Tibial nerve (tissue), 4 donors: ENCODE measurements around the gene DPYSL4. TPM values are rescaled to one million over a fixed set of nuclear protein-coding genes. Genes with fewer than 3 reads are reported as not detected.

Source experiments
- DNase-seq, 2 donors: peaks; one replicate each; pipeline ENCODE4 v3.0.0-alpha.2; 2019; ENCODE audit warnings: low spot score in 2 of 2
- H3K27ac ChIP-seq, 4 donors: fragments of 200-600 bp; sonication (generic) in 3 of 4; one replicate each; pipeline ENCODE4 v1.5.1; 2017 to 2019; ENCODE audit warnings: mild to moderate bottlenecking in 1 of 4
- H3K27me3 ChIP-seq, 2 donors: fragments of 200-600 bp; sonication (generic) in 1 of 2; one replicate each; pipeline versions ENCODE4 v1.5.1 to v1.6.0; 2017 to 2019
- H3K36me3 ChIP-seq, 3 donors: fragments of 200-600 bp; sonication (generic); one replicate each; pipeline ENCODE4 v1.5.1; 2018 to 2019
- H3K4me1 ChIP-seq, 4 donors: fragments of 200-600 bp; sonication (generic) in 3 of 4; one replicate each; pipeline ENCODE4 v1.5.1; 2017 to 2019
- H3K4me3 ChIP-seq, 4 donors: fragments of 200-600 bp; sonication (generic) in 3 of 4; one replicate each; pipeline ENCODE4 v1.5.1; 2017 to 2019; ENCODE audit warnings: mild to moderate bottlenecking in 1 of 4, moderate library complexity in 1 of 4
- H3K9me3 ChIP-seq, 4 donors: fragments of 200-600 bp; sonication (generic) in 3 of 4; one replicate each; pipeline ENCODE4 v1.5.1; 2017 to 2019
- EP300 ChIP-seq, 2 donors: sonication (generic); formaldehyde crosslinking; IDR thresholded peaks; one replicate each; pipeline ENCODE4 v1.6.1; 2017; ENCODE audit warnings: antibody characterized with exemption in 2 of 2, mild to moderate bottlenecking in 1 of 2
- POLR2A ChIP-seq, 2 donors: fragments of 450-650 bp; IDR thresholded peaks; one replicate each; pipeline ENCODE4 v1.6.1; 2017; ENCODE audit warnings: antibody characterized with exemption in 2 of 2, mild to moderate bottlenecking in 2 of 2, moderate library complexity in 2 of 2
- WGBS, 2 donors: methylation state at CpG; one replicate each; pipeline ENCODE4 v1.1.5; 2018; 5-methylcytosine and 5-hydroxymethylcytosine counted together
- total RNA-seq, 4 donors: library from RNA; depleted of rRNA; stranded (reverse); fragments of >200 nt; gene quantifications; one replicate each; pipeline ENCODE4 v1.1.0, GENCODE V29; 2016
- TF ChIP-seq, protein P1 (sequence below), 5 experiments: fragments of 200-600 bp in 3 of 5; fragments of 450-650 bp in 2 of 5; sonication (generic) in 3 of 5; IDR thresholded peaks; one replicate each; pipeline ENCODE4 v1.5.1; 2016 to 2019; ENCODE audit warnings: antibody characterized with exemption in 5 of 5, mild to moderate bottlenecking in 3 of 5, moderate library complexity in 2 of 5

DPYSL4 gene
- total RNA-seq, 4 donors from 2014 or later = 0.21 to 3.1 (median 1.4) TPM

DNA sequence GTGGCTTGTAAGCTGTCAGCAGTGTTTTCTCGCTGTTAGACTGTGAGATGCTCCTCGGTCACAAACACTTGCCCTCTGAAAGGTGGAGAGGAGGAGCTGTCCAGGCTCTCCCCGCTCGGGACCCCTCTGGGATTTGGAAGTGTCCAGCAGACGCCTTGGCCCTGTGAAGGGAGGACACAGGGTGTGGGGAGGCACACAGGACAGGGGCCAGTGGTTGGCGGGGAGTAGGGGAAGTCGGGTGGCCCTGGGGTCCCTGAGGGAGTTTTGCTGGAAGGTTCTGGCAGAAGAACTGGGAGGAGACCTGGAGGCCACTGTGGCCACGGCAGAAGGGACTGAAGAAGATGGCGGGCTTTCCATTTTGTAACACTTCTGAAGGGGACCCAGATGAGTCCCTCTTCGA, 47.2 kb upstream of the DPYSL4 start:
- DNase-seq = no peak
- no peak overlapping the region for H3K27ac ChIP-seq
- no peaks in the 10 kb centered on the region for H3K9me3 ChIP-seq
- peaks cover 0 to 22% of the 10 kb centered on the region in 2 donors for H3K27me3 ChIP-seq
- no peak overlapping the region for H3K4me3 ChIP-seq
- H3K4me1 ChIP-seq = peaks cover 0 to 11% (median 0%) of the 10 kb centered on the region in 4 donors
- 69 to 74% methylated on average over 10 of the region's 10 CpGs for whole genome bisulfite sequencing, 2 donors
- TF ChIP-seq EP300 (IDR thresholded peaks at IDR 0.05) (no peak), POLR2A (IDR thresholded peaks at IDR 0.05) (no peak)
- TF ChIP-seq, protein P1, sequence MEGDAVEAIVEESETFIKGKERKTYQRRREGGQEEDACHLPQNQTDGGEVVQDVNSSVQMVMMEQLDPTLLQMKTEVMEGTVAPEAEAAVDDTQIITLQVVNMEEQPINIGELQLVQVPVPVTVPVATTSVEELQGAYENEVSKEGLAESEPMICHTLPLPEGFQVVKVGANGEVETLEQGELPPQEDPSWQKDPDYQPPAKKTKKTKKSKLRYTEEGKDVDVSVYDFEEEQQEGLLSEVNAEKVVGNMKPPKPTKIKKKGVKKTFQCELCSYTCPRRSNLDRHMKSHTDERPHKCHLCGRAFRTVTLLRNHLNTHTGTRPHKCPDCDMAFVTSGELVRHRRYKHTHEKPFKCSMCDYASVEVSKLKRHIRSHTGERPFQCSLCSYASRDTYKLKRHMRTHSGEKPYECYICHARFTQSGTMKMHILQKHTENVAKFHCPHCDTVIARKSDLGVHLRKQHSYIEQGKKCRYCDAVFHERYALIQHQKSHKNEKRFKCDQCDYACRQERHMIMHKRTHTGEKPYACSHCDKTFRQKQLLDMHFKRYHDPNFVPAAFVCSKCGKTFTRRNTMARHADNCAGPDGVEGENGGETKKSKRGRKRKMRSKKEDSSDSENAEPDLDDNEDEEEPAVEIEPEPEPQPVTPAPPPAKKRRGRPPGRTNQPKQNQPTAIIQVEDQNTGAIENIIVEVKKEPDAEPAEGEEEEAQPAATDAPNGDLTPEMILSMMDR (IDR thresholded peaks at IDR 0.05) = no peak
- peaks cover 0 to 20% (median 0%) of the 10 kb centered on the region in 3 donors for H3K36me3 ChIP-seq

DNA sequence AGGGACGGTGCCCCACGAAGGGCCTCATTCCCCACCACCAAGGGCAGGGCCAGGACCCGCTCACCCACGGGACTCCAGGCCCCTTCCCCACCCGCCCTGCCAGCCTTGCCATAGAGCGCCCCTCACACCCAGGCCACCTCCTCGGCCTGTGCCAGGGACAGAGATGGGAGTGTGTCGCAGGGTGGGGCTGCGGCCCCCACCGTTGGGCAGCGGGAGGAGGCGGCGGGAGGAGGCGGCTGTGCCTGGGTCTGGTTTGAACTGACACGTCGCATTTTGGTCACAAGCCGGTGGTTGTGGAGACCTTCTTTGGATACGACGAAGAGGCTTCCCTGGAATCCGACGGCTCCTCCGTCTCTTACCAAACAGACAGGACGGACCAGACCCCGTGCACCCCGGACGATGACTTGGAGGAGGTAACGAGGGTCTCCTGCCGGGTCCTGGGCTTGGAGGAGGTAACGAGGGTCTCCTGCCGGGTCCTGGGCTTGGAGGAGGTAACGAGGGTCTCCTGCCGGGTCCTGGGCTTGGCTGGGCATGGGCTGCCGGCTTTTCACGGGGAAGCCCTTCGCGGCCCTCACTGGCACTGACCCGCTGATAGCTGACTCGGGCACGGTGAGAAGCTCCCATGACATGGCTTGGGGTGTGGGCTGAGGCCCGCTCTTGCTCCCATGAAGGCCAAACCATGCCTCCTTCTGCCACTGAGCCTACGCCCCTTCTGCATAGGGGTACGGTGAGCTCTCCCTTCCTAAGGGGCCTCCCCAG, 46.4 kb upstream of the DPYSL4 start:
- Histone ChIP-seq H3K4me1 (peaks cover 0 to 11% (median 0%) of the 10 kb centered on the region in 4 donors), H3K9me3 (no peaks in the 10 kb centered on the region), H3K27ac (no peak overlapping the region), H3K36me3 (peaks cover 0 to 16% (median 0%) of the 10 kb centered on the region in 3 donors), H3K4me3 (no peak overlapping the region), H3K27me3 (peaks cover 0 to 22% of the 10 kb centered on the region in 2 donors)
- 86 to 91% methylated on average over 22 to 32 of the region's 42 CpGs for WGBS, 2 donors
- no peak for DNase-seq
- TF ChIP-seq EP300 (IDR thresholded peaks at IDR 0.05) (no peak), POLR2A (IDR thresholded peaks at IDR 0.05) (no peak)
- TF ChIP-seq, protein P1 (IDR thresholded peaks at IDR 0.05) = no peak

DNA sequence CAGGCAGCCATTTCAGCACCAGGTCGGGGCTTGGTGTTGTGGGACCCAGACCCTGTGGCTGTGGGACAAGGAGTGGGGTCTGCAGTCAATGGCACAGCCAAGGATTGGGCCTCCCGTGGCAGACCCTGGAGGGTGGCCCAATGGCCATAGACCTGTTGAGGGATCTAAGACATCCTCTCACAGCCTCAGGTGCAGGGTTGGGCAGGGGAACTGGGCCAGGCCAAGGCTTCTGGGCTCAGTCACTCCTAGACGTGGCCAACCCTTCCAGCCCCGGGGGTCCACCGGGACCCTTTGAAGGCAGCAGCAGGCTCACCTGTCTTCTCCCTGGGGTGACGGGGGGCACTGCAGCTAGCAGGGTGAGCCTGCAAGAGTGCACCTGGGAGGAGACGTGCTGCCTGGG, 45.7 kb upstream of the DPYSL4 start:
- no peak overlapping the region for H3K27ac ChIP-seq
- no peak for DNase-seq
- 81 to 86% methylated on average over 3 to 6 of the region's 7 CpGs for WGBS, 2 donors

DNA sequence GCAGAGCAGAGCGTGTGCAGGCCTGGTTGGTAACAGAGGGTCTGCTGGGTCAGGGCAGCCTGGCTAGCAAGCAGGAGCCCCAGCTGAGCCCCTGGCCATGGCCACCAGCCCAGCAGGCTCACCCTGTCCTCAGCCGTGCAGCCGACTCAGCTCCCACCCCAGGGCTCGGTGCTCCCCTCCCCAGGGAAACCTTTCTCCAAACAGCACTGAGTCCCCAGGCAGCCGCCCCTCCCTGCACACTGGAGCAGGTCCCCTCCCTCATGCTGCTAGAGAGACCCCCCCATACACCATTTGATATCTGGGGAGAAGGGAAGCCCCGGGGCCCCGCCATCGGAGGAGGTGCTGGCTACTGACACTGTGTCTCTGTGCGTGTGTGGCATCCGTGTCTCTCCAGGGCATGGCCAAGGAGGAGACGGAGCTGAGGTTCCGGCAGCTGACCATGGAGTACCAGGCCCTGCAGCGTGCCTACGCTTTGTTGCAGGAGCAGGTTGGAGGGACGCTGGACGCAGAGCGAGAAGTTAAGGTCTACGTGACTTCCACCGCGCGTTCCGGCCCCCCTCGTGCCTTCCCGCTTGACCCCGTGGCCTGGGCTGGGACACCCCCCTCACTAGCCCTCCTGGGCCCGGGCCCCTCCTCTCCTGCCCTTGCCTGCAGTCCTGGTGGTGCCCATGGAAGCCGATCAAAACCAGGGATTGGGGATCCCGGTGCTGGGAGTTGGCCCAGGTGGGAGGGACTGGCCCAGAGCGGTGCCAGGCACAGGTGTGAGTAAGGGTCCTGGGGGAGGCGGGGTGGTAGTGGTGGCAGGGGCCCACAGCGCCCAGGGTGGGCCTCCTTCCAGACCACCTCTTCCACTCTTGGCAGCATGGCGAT, 45.0 kb upstream of the DPYSL4 start:
- no peak overlapping the region for H3K27ac ChIP-seq
- 81 to 88% methylated on average over 29 to 31 of the region's 32 CpGs for WGBS, 2 donors
- no peak overlapping the region for H3K4me3 ChIP-seq
- H3K36me3 ChIP-seq = peaks cover 0 to 8% (median 0%) of the 10 kb centered on the region in 3 donors
- H3K4me1 ChIP-seq = peaks cover 0 to 11% (median 0%) of the 10 kb centered on the region in 4 donors
- no peaks in the 10 kb centered on the region for H3K9me3 ChIP-seq
- peaks cover 0 to 22% of the 10 kb centered on the region in 2 donors for H3K27me3 ChIP-seq
- DNase-seq = no peak
- TF ChIP-seq EP300 (IDR thresholded peaks at IDR 0.05) = no peak
- TF ChIP-seq, protein P1 (IDR thresholded peaks at IDR 0.05) = no peak
- TF ChIP-seq POLR2A (IDR thresholded peaks at IDR 0.05) = no peak

More for the DNA sequence above, 45.7 kb upstream of the DPYSL4 start:
- peaks cover 0 to 22% of the 10 kb centered on the region in 2 donors for H3K27me3 ChIP-seq
- no peak for TF ChIP-seq EP300 (IDR thresholded peaks at IDR 0.05)
- TF ChIP-seq, protein P1 (IDR thresholded peaks at IDR 0.05) = no peak
- TF ChIP-seq POLR2A (IDR thresholded peaks at IDR 0.05) = no peak
- peaks cover 0 to 9% (median 0%) of the 10 kb centered on the region in 3 donors for H3K36me3 ChIP-seq
- no peak overlapping the region for H3K4me3 ChIP-seq
- no peaks in the 10 kb centered on the region for H3K9me3 ChIP-seq
- H3K4me1 ChIP-seq = peaks cover 0 to 11% (median 0%) of the 10 kb centered on the region in 4 donors
